Measurements from ENCODE around the gene SIL1. TPM values are rescaled to one million over a fixed set of nuclear protein-coding genes. Genes with fewer than 3 reads are reported as not detected.

The SIL1 gene
- total and polyA plus RNA-seq, 2 of the 4 experiments (the other 2 are of a cell fraction), result 56.1 to 66.0 TPM

DNA sequence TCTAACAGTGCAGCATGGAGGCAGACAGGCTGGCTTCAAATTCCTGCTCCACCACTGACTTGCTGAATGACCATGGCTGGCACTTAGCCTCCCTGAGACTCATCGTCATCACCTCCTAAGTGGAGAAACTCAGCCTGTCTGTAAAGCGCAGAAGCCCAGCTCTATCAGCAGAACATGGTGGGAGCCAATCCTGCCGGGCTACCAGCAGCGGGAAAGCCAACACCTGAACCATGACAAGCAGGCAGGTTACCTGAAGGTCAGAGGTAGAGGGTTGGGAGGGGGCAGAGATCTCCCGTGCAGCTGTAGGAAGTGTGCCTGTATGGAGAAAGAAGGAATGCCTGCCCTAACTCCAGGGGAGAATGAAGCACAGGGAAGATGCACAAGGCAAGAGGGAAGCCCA, 250.4 kb downstream of the SIL1 start:
- Histone ChIP-seq H3K9ac (ENCODE audit: low read depth, low read length) (no peak overlapping the region), H3K27me3 (ENCODE audit: control insufficient read depth, insufficient read depth, low read length) (no peaks in the 10 kb centered on the region), H3K9me1 (ENCODE audit: insufficient read depth, low read length) (peaks cover 9% of the 10 kb centered on the region; the same call in 1 of the 2 replicates), H3K56ac (ENCODE audit: extremely low read depth, insufficient read depth, low read length) (no peak overlapping the region), H3K4ac (ENCODE audit: low read depth, low read length) (no peak overlapping the region), H2AFZ (replicated peaks; ENCODE audit: low read length, poor library complexity) (no peak overlapping the region), H2AK9ac (replicated peaks; ENCODE audit: low read depth, low read length, poor library complexity) (peak overlapping the region; percentile 33), H3K36me3 (ENCODE audit: control insufficient read depth, insufficient read depth, low read length) (peaks cover 10% of the 10 kb centered on the region; the same call in 1 of the 2 replicates), H3K23ac (ENCODE audit: low read depth, low read length) (no peak overlapping the region), H2AK5ac (ENCODE audit: low read depth, low read length) (no peak overlapping the region), H3K9me3 (ENCODE audit: control insufficient read depth, insufficient read depth, low read length) (no peaks in the 10 kb centered on the region), H2BK15ac (ENCODE audit: low read depth, low read length) (no peak overlapping the region), H4K20me1 (ENCODE audit: insufficient read depth, low read length) (no peaks in the 10 kb centered on the region; the same call in 1 of the 2 replicates), H4K91ac (ENCODE audit: insufficient read depth, low read depth, low read length) (no peak overlapping the region), H3K4me1 (ENCODE audit: control insufficient read depth, insufficient read depth, low read length) (peaks cover 2% of the 10 kb centered on the region; the same call in 1 of the 2 replicates), H3K14ac (replicated peaks; ENCODE audit: low read depth, low read length) (no peak overlapping the region), H4K8ac (ENCODE audit: low read depth in 2 of 2, low read length in 2 of 2) (no peak overlapping the region), H3K4me2 (ENCODE audit: low read depth, low read length) (no peak overlapping the region), H2BK20ac (ENCODE audit: low read depth, low read length) (no peak overlapping the region), H3K4me3 (ENCODE audit: insufficient read depth, low read depth, low read length) (no peak overlapping the region), H3K79me1 (ENCODE audit: low read depth in 1 of 2, low read length in 2 of 2) (no peaks in the 10 kb centered on the region; a peak in 1 of 4 replicates), H3K18ac (ENCODE audit: low read depth, low read length) (no peak overlapping the region), H2BK5ac (ENCODE audit: low read depth, low read length, poor library complexity, severe bottlenecking) (no peak overlapping the region), H2BK120ac (ENCODE audit: low read depth, low read length) (no peak overlapping the region), H3K27ac (ENCODE audit: insufficient read depth, low read length) (no peak overlapping the region), H4K5ac (ENCODE audit: low read depth, low read length) (no peak overlapping the region)
- DNase-seq, result no peak
- TF ChIP-seq, protein P1, sequence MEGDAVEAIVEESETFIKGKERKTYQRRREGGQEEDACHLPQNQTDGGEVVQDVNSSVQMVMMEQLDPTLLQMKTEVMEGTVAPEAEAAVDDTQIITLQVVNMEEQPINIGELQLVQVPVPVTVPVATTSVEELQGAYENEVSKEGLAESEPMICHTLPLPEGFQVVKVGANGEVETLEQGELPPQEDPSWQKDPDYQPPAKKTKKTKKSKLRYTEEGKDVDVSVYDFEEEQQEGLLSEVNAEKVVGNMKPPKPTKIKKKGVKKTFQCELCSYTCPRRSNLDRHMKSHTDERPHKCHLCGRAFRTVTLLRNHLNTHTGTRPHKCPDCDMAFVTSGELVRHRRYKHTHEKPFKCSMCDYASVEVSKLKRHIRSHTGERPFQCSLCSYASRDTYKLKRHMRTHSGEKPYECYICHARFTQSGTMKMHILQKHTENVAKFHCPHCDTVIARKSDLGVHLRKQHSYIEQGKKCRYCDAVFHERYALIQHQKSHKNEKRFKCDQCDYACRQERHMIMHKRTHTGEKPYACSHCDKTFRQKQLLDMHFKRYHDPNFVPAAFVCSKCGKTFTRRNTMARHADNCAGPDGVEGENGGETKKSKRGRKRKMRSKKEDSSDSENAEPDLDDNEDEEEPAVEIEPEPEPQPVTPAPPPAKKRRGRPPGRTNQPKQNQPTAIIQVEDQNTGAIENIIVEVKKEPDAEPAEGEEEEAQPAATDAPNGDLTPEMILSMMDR (conservative IDR thresholded peaks at IDR 0.05; ENCODE audit: low read depth, low read length), result no peak
- TF ChIP-seq NFE2L2 (IDR thresholded peaks at IDR 0.05; ENCODE audit: low read depth, low read length) (no peak), FOS (IDR thresholded peaks at IDR 0.05; ENCODE audit: low read depth, low read length) (no peak), CHD1 (IDR thresholded peaks at IDR 0.05; ENCODE audit: low read depth, low read length) (no peak), MAZ (IDR thresholded peaks at IDR 0.05; ENCODE audit: borderline replicate concordance, low read depth, low read length) (no peak), RFX5 (IDR thresholded peaks at IDR 0.05; ENCODE audit: low read depth, low read length) (no peak), RCOR1 (IDR thresholded peaks at IDR 0.05; ENCODE audit: insufficient replicate concordance, low read length) (no peak), CEBPB (IDR thresholded peaks at IDR 0.05; ENCODE audit: low read depth, low read length) (no peak), POLR2A (IDR thresholded peaks at IDR 0.05; ENCODE audit: low read depth, low read length) (no peak), SMC3 (IDR thresholded peaks at IDR 0.05; ENCODE audit: low read depth, low read length) (no peak)
- TF ChIP-seq, protein P2, sequence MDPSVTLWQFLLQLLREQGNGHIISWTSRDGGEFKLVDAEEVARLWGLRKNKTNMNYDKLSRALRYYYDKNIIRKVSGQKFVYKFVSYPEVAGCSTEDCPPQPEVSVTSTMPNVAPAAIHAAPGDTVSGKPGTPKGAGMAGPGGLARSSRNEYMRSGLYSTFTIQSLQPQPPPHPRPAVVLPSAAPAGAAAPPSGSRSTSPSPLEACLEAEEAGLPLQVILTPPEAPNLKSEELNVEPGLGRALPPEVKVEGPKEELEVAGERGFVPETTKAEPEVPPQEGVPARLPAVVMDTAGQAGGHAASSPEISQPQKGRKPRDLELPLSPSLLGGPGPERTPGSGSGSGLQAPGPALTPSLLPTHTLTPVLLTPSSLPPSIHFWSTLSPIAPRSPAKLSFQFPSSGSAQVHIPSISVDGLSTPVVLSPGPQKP (IDR thresholded peaks at IDR 0.05; ENCODE audit: borderline replicate concordance, low read depth, low read length), result no peak
- TF ChIP-seq, protein P3, sequence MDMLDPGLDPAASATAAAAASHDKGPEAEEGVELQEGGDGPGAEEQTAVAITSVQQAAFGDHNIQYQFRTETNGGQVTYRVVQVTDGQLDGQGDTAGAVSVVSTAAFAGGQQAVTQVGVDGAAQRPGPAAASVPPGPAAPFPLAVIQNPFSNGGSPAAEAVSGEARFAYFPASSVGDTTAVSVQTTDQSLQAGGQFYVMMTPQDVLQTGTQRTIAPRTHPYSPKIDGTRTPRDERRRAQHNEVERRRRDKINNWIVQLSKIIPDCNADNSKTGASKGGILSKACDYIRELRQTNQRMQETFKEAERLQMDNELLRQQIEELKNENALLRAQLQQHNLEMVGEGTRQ (IDR thresholded peaks at IDR 0.05; ENCODE audit: low read depth, low read length), result no peak
- in situ Hi-C loops (cut with MboI; ENCODE audit: low sequenced_read_pairs), result no loop called here
- ChIA-PET CTCF (no interaction called here), POLR2A (ENCODE audit: unreplicated experiment) (no interaction called here)
- no peak for ATAC-seq (ENCODE audit: low read depth)
- dilution Hi-C loops (cut with HindIII; ENCODE audit: low sequenced_read_pairs, unreplicated experiment), result no loop called here
- intact Hi-C loops (cut with micrococcal nuclease), result no loop called here
- no TSS peak for BruUV-seq (replicated peaks)
- WGBS, 2 experiments (ENCODE audit: extremely low coverage in 2 of 2, insufficient read length in 1 of 2), result 86% methylated on average over 4 of the region's 5 CpGs; no CpG with 5 or more reads in 1 of the 2 experiments
